Measurements from ENCODE around the gene APOBEC3G. TPM values are rescaled to one million over a fixed set of nuclear protein-coding genes. Genes with fewer than 3 reads are reported as not detected.
"Not testable (repeated sequence)": the region's sequence is repeated elsewhere in the genome, so short reads cannot be mapped to it uniquely, and the experiment has no call there.

The APOBEC3G gene
- total and polyA plus RNA-seq, 2 experiments from 2014 or later: 7.1 to 12.2 TPM

GRCh38 chr22:39073981-39074380 lies 3.1 kb upstream of the APOBEC3G start:
- no peak for DNase-seq (ENCODE audit: low read depth in 1 of 2, low spot score in 1 of 2)
- Histone ChIP-seq H3K27me3 (no peaks in the 10 kb centered on the region), H3K36me3 (no peaks in the 10 kb centered on the region), H3K9me3 (ENCODE audit: low read depth) (no peaks in the 10 kb centered on the region), H3K27ac (no peak overlapping the region), H3K4me1 (ENCODE audit: low read depth) (no peaks in the 10 kb centered on the region), H3K4me3 (no peak overlapping the region)
- TF ChIP-seq CTCF (IDR thresholded peaks at IDR 0.05; ENCODE audit: low read depth, low read length): no peak

DNA sequence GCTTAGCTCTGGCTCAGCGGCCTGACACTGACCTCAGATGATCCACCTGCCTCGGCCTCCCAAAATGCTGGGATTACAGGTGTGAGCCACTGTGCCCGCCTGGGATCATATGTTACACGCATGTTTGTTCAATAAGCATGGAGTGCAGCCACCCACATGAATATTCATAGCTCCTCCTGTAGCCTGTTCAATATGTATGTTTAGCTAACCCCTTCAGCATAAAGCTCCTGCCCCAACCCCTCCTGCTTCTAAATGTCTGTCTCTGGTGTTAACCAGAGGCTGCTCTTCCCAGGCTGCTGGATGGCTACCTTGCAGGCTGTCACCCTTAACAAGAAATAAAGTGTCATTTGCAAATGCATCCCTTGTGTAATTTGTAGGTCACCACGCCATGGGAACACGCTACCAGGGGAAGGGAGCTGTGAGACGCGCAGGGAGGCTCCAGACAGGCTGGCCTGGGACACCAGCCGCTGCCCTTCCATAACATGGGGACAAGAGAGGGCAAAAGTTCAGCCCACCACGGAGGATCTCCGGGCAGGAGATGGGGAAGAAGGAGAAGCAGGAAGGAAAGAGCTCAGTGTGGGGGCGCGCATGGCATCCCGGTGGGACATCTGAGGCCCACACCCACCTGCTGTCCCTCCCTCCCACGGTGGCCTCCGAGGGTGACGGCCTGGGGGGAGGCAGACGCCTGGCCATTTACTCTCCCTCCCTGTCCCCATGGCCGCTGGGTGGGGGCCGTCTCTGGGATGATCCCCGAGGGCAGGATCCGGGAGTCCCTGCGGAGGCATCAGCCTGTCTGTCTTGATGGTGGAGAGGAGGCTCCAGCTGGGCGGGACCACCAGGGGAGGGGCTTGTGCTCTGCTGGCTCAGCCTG lies 685 bp upstream of the APOBEC3G start:
- H3K27ac ChIP-seq; DNase-seq (ENCODE audit: low read depth in 1 of 2, low spot score in 1 of 2); H3K36me3 ChIP-seq; H3K9me3 ChIP-seq (ENCODE audit: low read depth); H3K4me3 ChIP-seq; H3K27me3 ChIP-seq; H3K4me1 ChIP-seq (ENCODE audit: low read depth): not testable (repeated sequence)

- H3K4me1 ChIP-seq (ENCODE audit: low read depth); H3K36me3 ChIP-seq; H3K9me3 ChIP-seq (ENCODE audit: low read depth); H3K27me3 ChIP-seq; H3K4me3 ChIP-seq; DNase-seq (ENCODE audit: low read depth in 1 of 2, low spot score in 1 of 2); H3K27ac ChIP-seq: not testable (repeated sequence)
Measured at GRCh38 chr22:39077912-39078311, 837 bp downstream of the APOBEC3G start.

GRCh38 chr22:39078329-39078728 lies 1.3 kb downstream of the APOBEC3G start:
- Histone ChIP-seq H3K9me3 (ENCODE audit: low read depth) (no peaks in the 10 kb centered on the region), H3K27ac (no peak overlapping the region), H3K36me3 (no peaks in the 10 kb centered on the region), H3K4me1 (ENCODE audit: low read depth) (no peaks in the 10 kb centered on the region), H3K27me3 (no peaks in the 10 kb centered on the region), H3K4me3 (no peak overlapping the region)
- no peak for DNase-seq (ENCODE audit: low read depth in 1 of 2, low spot score in 1 of 2)
- TF ChIP-seq CTCF (IDR thresholded peaks at IDR 0.05; ENCODE audit: low read depth, low read length): no peak

DNA sequence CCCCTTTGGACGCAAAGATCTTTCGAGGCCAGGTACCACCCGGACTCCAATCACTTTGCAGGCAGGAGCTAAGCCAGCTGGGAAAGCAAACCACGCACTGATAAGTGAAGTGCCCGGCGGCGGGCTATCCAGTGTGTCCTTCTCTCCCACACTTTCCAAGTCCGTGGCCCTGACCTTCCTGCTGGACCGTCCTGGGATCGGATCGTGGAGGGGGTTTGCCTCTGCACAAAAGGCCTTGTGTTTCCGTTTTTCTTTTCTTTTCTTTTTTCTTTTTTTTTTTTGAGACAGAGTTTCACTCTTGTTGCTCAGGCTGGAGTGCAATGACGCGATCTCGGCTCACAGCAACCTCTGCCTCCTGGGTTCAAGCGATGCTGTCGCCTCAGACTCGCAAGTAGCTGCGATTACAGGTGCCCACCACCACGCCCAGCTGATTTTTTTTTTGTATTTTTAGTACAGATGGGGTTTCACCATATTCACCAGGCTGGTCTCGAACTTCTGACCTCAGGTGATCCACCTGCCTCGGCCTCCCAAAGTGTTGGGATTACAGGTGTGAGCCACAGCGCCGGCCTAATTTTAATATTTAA lies 2.1 kb downstream of the APOBEC3G start:
- H3K4me1 ChIP-seq (ENCODE audit: low read depth); H3K4me3 ChIP-seq; H3K27ac ChIP-seq; H3K36me3 ChIP-seq; H3K27me3 ChIP-seq; H3K9me3 ChIP-seq (ENCODE audit: low read depth); DNase-seq (ENCODE audit: low read depth in 1 of 2, low spot score in 1 of 2): not testable (repeated sequence)

- Histone ChIP-seq H3K27ac (no peak overlapping the region), H3K27me3 (no peaks in the 10 kb centered on the region), H3K4me3 (no peak overlapping the region), H3K36me3 (no peaks in the 10 kb centered on the region), H3K9me3 (ENCODE audit: low read depth) (no peaks in the 10 kb centered on the region), H3K4me1 (ENCODE audit: low read depth) (no peaks in the 10 kb centered on the region)
- no peak for DNase-seq (ENCODE audit: low read depth in 1 of 2, low spot score in 1 of 2)
- no peak for TF ChIP-seq CTCF (IDR thresholded peaks at IDR 0.05; ENCODE audit: low read depth, low read length)
Measured at GRCh38 chr22:39080052-39080762, 3.1 kb downstream of the APOBEC3G start.

- no peaks in the 10 kb centered on the region for H3K27me3 ChIP-seq
- DNase-seq (ENCODE audit: low read depth in 1 of 2, low spot score in 1 of 2): no peak
- H3K36me3 ChIP-seq: no peaks in the 10 kb centered on the region
Measured at GRCh38 chr22:39081016-39081415, 3.9 kb downstream of the APOBEC3G start.

More at GRCh38 chr22:39081016-39081415, 3.9 kb downstream of the APOBEC3G start:
- no peak for TF ChIP-seq CTCF (IDR thresholded peaks at IDR 0.05; ENCODE audit: low read depth, low read length)
- no peak overlapping the region for H3K4me3 ChIP-seq
- H3K4me1 ChIP-seq (ENCODE audit: low read depth): no peaks in the 10 kb centered on the region
- H3K9me3 ChIP-seq (ENCODE audit: low read depth): no peaks in the 10 kb centered on the region
- no peak overlapping the region for H3K27ac ChIP-seq
